ENCODE measurements around the gene CENPU. TPM values are rescaled to one million over a fixed set of nuclear protein-coding genes. Genes with fewer than 3 reads are reported as not detected.

Gene CENPU
- total and polyA plus RNA-seq, 2 of the 13 experiments (the other 11 are each of a cell fraction or from before 2014, with no cell fraction given), result 11.7 to 35.8 TPM

GRCh38 chr4:184760681-184761080 lies 26.8 kb upstream of the CENPU start (continued):
- TF ChIP-seq, protein P1, sequence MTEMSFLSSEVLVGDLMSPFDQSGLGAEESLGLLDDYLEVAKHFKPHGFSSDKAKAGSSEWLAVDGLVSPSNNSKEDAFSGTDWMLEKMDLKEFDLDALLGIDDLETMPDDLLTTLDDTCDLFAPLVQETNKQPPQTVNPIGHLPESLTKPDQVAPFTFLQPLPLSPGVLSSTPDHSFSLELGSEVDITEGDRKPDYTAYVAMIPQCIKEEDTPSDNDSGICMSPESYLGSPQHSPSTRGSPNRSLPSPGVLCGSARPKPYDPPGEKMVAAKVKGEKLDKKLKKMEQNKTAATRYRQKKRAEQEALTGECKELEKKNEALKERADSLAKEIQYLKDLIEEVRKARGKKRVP (CRISPR knock-in tag; IDR thresholded peaks at IDR 0.05), result no peak
- TF ChIP-seq ZNF543 (CRISPR knock-in tag; IDR thresholded peaks at IDR 0.05), result no peak
- no peak for TF ChIP-seq NFKBIZ (CRISPR knock-in tag; IDR thresholded peaks at IDR 0.05)
- TF ChIP-seq IKZF1 (IDR thresholded peaks at IDR 0.05), result no peak
- TF ChIP-seq PHB2 (IDR thresholded peaks at IDR 0.05; ENCODE audit: partially characterized antibody), result no peak
- no peak for TF ChIP-seq RBM22 (optimal IDR thresholded peaks at IDR 0.05; ENCODE audit: low read length)
- no peak for TF ChIP-seq THRA (CRISPR knock-in tag; IDR thresholded peaks at IDR 0.05; ENCODE audit: borderline replicate concordance)
- no peak for TF ChIP-seq ZNF430 (CRISPR knock-in tag; IDR thresholded peaks at IDR 0.05)
- no peak for TF ChIP-seq DZIP1 (CRISPR knock-in tag; IDR thresholded peaks at IDR 0.05)

- DNase-seq (ENCODE audit: low spot score) (no peak), ATAC-seq (no peak), FAIRE-seq (no peak)
- in situ Hi-C loops (cut with HindIII; ENCODE audit: extremely low pct_ligation_motif_present, low pct_unique_long_range_greater_than_20kb), result no loop called here
- Histone ChIP-seq H2AFZ (ENCODE audit: low read length) (no peak overlapping the region), H3K4me1 (ENCODE audit: insufficient read depth, low read length) (no peaks in the 10 kb centered on the region), H3K9ac (ENCODE audit: insufficient read depth, low read depth, low read length) (no peak overlapping the region), H3K4me3 (replicated peaks in 1 of 3; ENCODE audit: insufficient read depth in 1 of 3, low read depth in 2 of 3, low read length in 3 of 3) (no peak overlapping the region), H3K79me2 (ENCODE audit: insufficient read depth, low read length) (no peaks in the 10 kb centered on the region), H3K27ac (ENCODE audit: extremely low read length, insufficient read depth, low read length) (no peak overlapping the region), H4K20me1 (ENCODE audit: insufficient read depth, low read length) (no peaks in the 10 kb centered on the region), H3K9me3 (ENCODE audit: low read length) (no peaks in the 10 kb centered on the region), H3K27me3 (ENCODE audit: control insufficient read depth in 1 of 2, insufficient read depth in 2 of 2, low read length in 2 of 2) (no peaks in the 10 kb centered on the region), H3K36me3 (replicated peaks in 1 of 2; ENCODE audit: control insufficient read depth in 1 of 2, insufficient read depth in 2 of 2, low read length in 2 of 2) (peaks cover 2 to 14% of the 10 kb centered on the region in 2 experiments; a peak in 3 of 5 replicates), H3K4me2 (ENCODE audit: low read depth, low read length) (no peak overlapping the region)
- ChIA-PET CTCF (ENCODE audit: low intra/inter-chr PET ratio, low total read pairs) (no interaction called here), POLR2A (no interaction called here)
- no peak for TF ChIP-seq PATZ1 (CRISPR knock-in tag; IDR thresholded peaks at IDR 0.05)
- TF ChIP-seq, protein P2, sequence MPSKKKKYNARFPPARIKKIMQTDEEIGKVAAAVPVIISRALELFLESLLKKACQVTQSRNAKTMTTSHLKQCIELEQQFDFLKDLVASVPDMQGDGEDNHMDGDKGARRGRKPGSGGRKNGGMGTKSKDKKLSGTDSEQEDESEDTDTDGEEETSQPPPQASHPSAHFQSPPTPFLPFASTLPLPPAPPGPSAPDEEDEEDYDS (CRISPR knock-in tag; IDR thresholded peaks at IDR 0.05), result no peak
- no TSS peak for BruUV-seq (replicated peaks)
- WGBS (ENCODE audit: low lambda C conversion rate), result 94% methylated on average over 2 of the region's 2 CpGs
- intact Hi-C loops (cut with micrococcal nuclease; ENCODE audit: unreplicated experiment), result no loop called here
These were observed 23.9 kb upstream of the CENPU start for GRCh38 chr4:184757810-184758209.
